GM19023 (cell line): Measurements from ENCODE around the gene TBRG4.

Experiments
- ATAC-seq: cut with Tn5 transposase; IDR thresholded peaks from one replicate; pipeline ENCODE4 v1.9.1; 2021; ENCODE audit warnings: mild to moderate bottlenecking, moderate library complexity; ENCODE audit not compliant: unreplicated experiment

The TBRG4 gene

GRCh38 chr7:45075871-45076796 lies 35.4 kb downstream of the TBRG4 start:
- no peak for ATAC-seq

- ATAC-seq, result no peak
Measured at GRCh38 chr7:45075355-45075644, 36.2 kb downstream of the TBRG4 start.

GRCh38 chr7:45074528-45075354 lies 36.8 kb downstream of the TBRG4 start:
- no peak for ATAC-seq

- no peak for ATAC-seq
Measured at GRCh38 chr7:45073786-45074527, 37.5 kb downstream of the TBRG4 start.

GRCh38 chr7:45073031-45073785 lies 38.3 kb downstream of the TBRG4 start:
- ATAC-seq, result no peak

- no peak for ATAC-seq
Measured at GRCh38 chr7:45072131-45073030, 39.1 kb downstream of the TBRG4 start.

GRCh38 chr7:45071528-45071927 lies 40.0 kb downstream of the TBRG4 start:
- no peak for ATAC-seq

- ATAC-seq, result no peak
Measured at GRCh38 chr7:45070254-45070642, 41.2 kb downstream of the TBRG4 start.

- no peak for ATAC-seq
Measured at GRCh38 chr7:45069444-45070253, 41.8 kb downstream of the TBRG4 start.

- no peak for ATAC-seq
Measured at GRCh38 chr7:45068236-45069023, 43.1 kb downstream of the TBRG4 start.

- no peak for ATAC-seq
Measured at GRCh38 chr7:45067582-45067981, 43.9 kb downstream of the TBRG4 start.

- no peak for ATAC-seq
Measured at GRCh38 chr7:45066409-45066808, 45.1 kb downstream of the TBRG4 start.

- no peak for ATAC-seq
Measured at GRCh38 chr7:45065031-45065995, 46.2 kb downstream of the TBRG4 start.

- ATAC-seq, result no peak
Measured at GRCh38 chr7:45064047-45064725, 47.3 kb downstream of the TBRG4 start.

GRCh38 chr7:45061806-45062425 lies 49.6 kb downstream of the TBRG4 start:
- ATAC-seq, result no peak

- ATAC-seq, result no peak
Measured at GRCh38 chr7:45061352-45061751, 50.1 kb downstream of the TBRG4 start.
